Measurements from ENCODE around the gene PDZD4. TPM values are rescaled to one million over a fixed set of nuclear protein-coding genes. Genes with fewer than 3 reads are reported as not detected.

PDZD4 gene
- total RNA-seq, 4 donors from 2014 or later = 2.0 to 6.3 (median 3.0) TPM

- WGBS = 92% methylated on average over 12 of the region's 23 CpGs
- TF ChIP-seq POLR2A (IDR thresholded peaks at IDR 0.05) (no peak), CTCF (IDR thresholded peaks at IDR 0.05) (no peak)
- Histone ChIP-seq H3K36me3 (no peaks in the 10 kb centered on the region), H3K9me3 (no peaks in the 10 kb centered on the region), H3K4me3 (no peak overlapping the region), H3K27ac (no peak overlapping the region), H3K4me1 (peaks cover 21% of the 10 kb centered on the region), H3K27me3 (no peaks in the 10 kb centered on the region)
- peak in 1 of 2 donors; percentile 59 for DNase-seq (ENCODE audit: low spot score in 2 of 2)
These were observed 61.0 kb downstream of the PDZD4 start for GRCh38 chrX:153769158-153769864.

GRCh38 chrX:153768311-153769157, 61.8 kb downstream of the PDZD4 start:
- 100% methylated on average over 1 of the region's 22 CpGs for WGBS

GRCh38 chrX:153767674-153768055, 62.7 kb downstream of the PDZD4 start:
- Histone ChIP-seq H3K27ac (no peak overlapping the region), H3K9me3 (no peaks in the 10 kb centered on the region), H3K36me3 (no peaks in the 10 kb centered on the region), H3K27me3 (no peaks in the 10 kb centered on the region), H3K4me1 (peaks cover 27% of the 10 kb centered on the region), H3K4me3 (no peak overlapping the region)
- 100% methylated on average over 2 of the region's 20 CpGs for WGBS
- DNase-seq (ENCODE audit: low spot score in 2 of 2) = no peak
- TF ChIP-seq CTCF (IDR thresholded peaks at IDR 0.05) (no peak), POLR2AphosphoS5 (IDR thresholded peaks at IDR 0.05) (no peak), POLR2A (IDR thresholded peaks at IDR 0.05) (no peak), EP300 (IDR thresholded peaks at IDR 0.05) (no peak)

More at GRCh38 chrX:153768311-153769157, 61.8 kb downstream of the PDZD4 start:
- TF ChIP-seq EP300 (IDR thresholded peaks at IDR 0.05) (no peak), CTCF (IDR thresholded peaks at IDR 0.05) (no peak), POLR2A (IDR thresholded peaks at IDR 0.05) (no peak), POLR2AphosphoS5 (IDR thresholded peaks at IDR 0.05) (no peak)
- no peaks in the 10 kb centered on the region for H3K27me3 ChIP-seq
- H3K4me3 ChIP-seq = no peak overlapping the region
- H3K27ac ChIP-seq = no peak overlapping the region
- DNase-seq (ENCODE audit: low spot score in 2 of 2) = peak in 1 of 2 donors; percentile 61
- no peaks in the 10 kb centered on the region for H3K36me3 ChIP-seq
- H3K9me3 ChIP-seq = no peaks in the 10 kb centered on the region
- peaks cover 27% of the 10 kb centered on the region for H3K4me1 ChIP-seq

GRCh38 chrX:153766871-153767673, 63.3 kb downstream of the PDZD4 start:
- H3K9me3 ChIP-seq = no peaks in the 10 kb centered on the region
- no peaks in the 10 kb centered on the region for H3K36me3 ChIP-seq
- peaks cover 27% of the 10 kb centered on the region for H3K4me1 ChIP-seq
- DNase-seq (ENCODE audit: low spot score in 2 of 2) = peak in 1 of 2 donors; percentile 59
- WGBS = 82% methylated on average over 35 of the region's 56 CpGs
- H3K27me3 ChIP-seq = no peaks in the 10 kb centered on the region
- TF ChIP-seq POLR2A (IDR thresholded peaks at IDR 0.05) (no peak), CTCF (IDR thresholded peaks at IDR 0.05) (no peak), EP300 (IDR thresholded peaks at IDR 0.05) (no peak), POLR2AphosphoS5 (IDR thresholded peaks at IDR 0.05) (no peak)
- H3K4me3 ChIP-seq = no peak overlapping the region
- H3K27ac ChIP-seq = no peak overlapping the region
